ENCODE results near the gene OBP2B. TPM values are rescaled to one million over a fixed set of nuclear protein-coding genes. Genes with fewer than 3 reads are reported as not detected.
"Not testable (repeated sequence)": the region's sequence is repeated elsewhere in the genome, so short reads cannot be mapped to it uniquely, and the experiment has no call there.

OBP2B gene
- total RNA-seq, 4 donors from 2014 or later = not detected

- ATAC-seq (ENCODE audit: low FRiP score) = no peak
Observed at GRCh38 chr9:133207540-133208170, 1.4 kb downstream of the OBP2B start.

GRCh38 chr9:133207021-133207531, 2.0 kb downstream of the OBP2B start:
- no peak for TF ChIP-seq CTCF (IDR thresholded peaks at IDR 0.05)
- DNase-seq (ENCODE audit: low spot score) = no peak
- ATAC-seq (ENCODE audit: low FRiP score) = no peak

More at GRCh38 chr9:133207540-133208170, 1.4 kb downstream of the OBP2B start:
- no peak for TF ChIP-seq CTCF (IDR thresholded peaks at IDR 0.05)
- no peak for DNase-seq (ENCODE audit: low spot score)

GRCh38 chr9:133205996-133206931, 2.8 kb downstream of the OBP2B start:
- DNase-seq (ENCODE audit: low spot score) = no peak
- TF ChIP-seq CTCF (IDR thresholded peaks at IDR 0.05) = no peak
- no peak for ATAC-seq (ENCODE audit: low FRiP score)

GRCh38 chr9:133205481-133205887, 3.6 kb downstream of the OBP2B start:
- not testable (repeated sequence) for ATAC-seq (ENCODE audit: low FRiP score); DNase-seq (ENCODE audit: low spot score)

GRCh38 chr9:133204993-133205336, 4.1 kb downstream of the OBP2B start:
- ATAC-seq (ENCODE audit: low FRiP score) (no peak), DNase-seq (ENCODE audit: low spot score) (no peak)
- no peak for TF ChIP-seq CTCF (IDR thresholded peaks at IDR 0.05)

- TF ChIP-seq CTCF (IDR thresholded peaks at IDR 0.05) = no peak
- ATAC-seq (ENCODE audit: low FRiP score) (no peak), DNase-seq (ENCODE audit: low spot score) (no peak)
Observed at GRCh38 chr9:133204335-133204992, 4.6 kb downstream of the OBP2B start.

GRCh38 chr9:133203506-133204075, 5.5 kb downstream of the OBP2B start:
- DNase-seq (ENCODE audit: low spot score) (no peak), ATAC-seq (ENCODE audit: low FRiP score) (no peak)
- TF ChIP-seq CTCF (IDR thresholded peaks at IDR 0.05) = no peak
